Regular cardiac myocyte (primary cell): Measurements from ENCODE around the gene PCDHGB1. TPM values are rescaled to one million over a fixed set of nuclear protein-coding genes. Genes with fewer than 3 reads are reported as not detected.

Experiments used
- total RNA-seq: library from RNA; depleted of rRNA; stranded (reverse); fragments of >200 nt; gene quantifications from 2 replicates; pipeline ENCODE4 v1.2.3, GENCODE V29; 2014

Gene PCDHGB1
- 0.38 and 3.1 TPM in 2 replicates for total RNA-seq

GRCh38 chr5:141349917-141350619, at the start of gene PCDHGB1:
PCDHGB1 (plus strand) TSS chr5:141350099; CDS start chr5:141350261, 162 bp downstream.

GRCh38 chr5:141303756-141304155, 46.1 kb upstream of the PCDHGB1 start, which contains the start of gene SLC25A2:
SLC25A2 (minus strand) TSS chr5:141304049; CDS start chr5:141303865, 184 bp downstream.

GRCh38 chr5:141320225-141321169, 29.4 kb upstream of the PCDHGB1 start, which contains the start of gene TAF7:
TAF7 (minus strand) TSS chr5:141320784; CDS start chr5:141320044, 740 bp downstream.

GRCh38 chr5:141330299-141331080, 19.4 kb upstream of the PCDHGB1 start, which contains the start of gene PCDHGA1:
PCDHGA1 (plus strand) TSS chr5:141330514.

GRCh38 chr5:141338538-141339306, 11.2 kb upstream of the PCDHGB1 start, which contains the start of gene PCDHGA2:
PCDHGA2 (plus strand) TSS chr5:141338760.

GRCh38 chr5:141343242-141343952, 6.5 kb upstream of the PCDHGB1 start, which contains the start of gene PCDHGA3:
PCDHGA3 (plus strand) TSS chr5:141343829; CDS start chr5:141344034, 205 bp downstream.

GRCh38 chr5:141354900-141355469, 5.1 kb downstream of the PCDHGB1 start, which contains the start of gene PCDHGA4:
PCDHGA4 (plus strand) TSS chr5:141355021; CDS start chr5:141355108, 87 bp downstream.

GRCh38 chr5:141359790-141360426, 10.0 kb downstream of the PCDHGB1 start, which contains the start of gene PCDHGB2:
PCDHGB2 (plus strand) TSS chr5:141359994; CDS start chr5:141360136, 142 bp downstream.

GRCh38 chr5:141363952-141364660, 14.2 kb downstream of the PCDHGB1 start, which contains the start of gene PCDHGA5:
PCDHGA5 (plus strand) TSS chr5:141364162; CDS start chr5:141364331, 169 bp downstream.

GRCh38 chr5:141369994-141370848, 20.3 kb downstream of the PCDHGB1 start, which contains the start of gene PCDHGB3:
PCDHGB3 (plus strand) TSS chr5:141370242; CDS start chr5:141370395, 153 bp downstream.

GRCh38 chr5:141373673-141374317, 23.9 kb downstream of the PCDHGB1 start, which contains the start of gene PCDHGA6:
PCDHGA6 (plus strand) TSS chr5:141373891; CDS start chr5:141374084, 193 bp downstream.

GRCh38 chr5:141382469-141383294, 32.8 kb downstream of the PCDHGB1 start, which contains the start of gene PCDHGA7:
PCDHGA7 (plus strand) TSS chr5:141382742; CDS start chr5:141382900, 158 bp downstream.

GRCh38 chr5:141387557-141388311, 37.8 kb downstream of the PCDHGB1 start, which contains the start of gene PCDHGB4:
PCDHGB4 (plus strand) TSS chr5:141387698; CDS start chr5:141387885, 187 bp downstream.

GRCh38 chr5:141392429-141393198, 42.7 kb downstream of the PCDHGB1 start, which contains the start of gene PCDHGA8:
PCDHGA8 (plus strand) TSS chr5:141392633; CDS start chr5:141392814, 181 bp downstream.

